ENCODE data around the gene SMC4. TPM values are rescaled to one million over a fixed set of nuclear protein-coding genes. Genes with fewer than 3 reads are reported as not detected.

SMC4 gene
- total RNA-seq, 1 experiment from 2014 or later = 198 TPM

- peak overlapping the region; percentile 90 for H3K27ac ChIP-seq
- peaks cover 19% of the 10 kb centered on the region for H3K4me1 ChIP-seq (replicated peaks)
- H3K27me3 ChIP-seq (replicated peaks) = no peaks in the 10 kb centered on the region
- peaks cover 70% of the 10 kb centered on the region for H3K36me3 ChIP-seq
- peak overlapping the region; percentile 61 for H3K4me3 ChIP-seq
- peak; percentile 53 to 75 for DNase-seq (ENCODE audit: low read depth in 1 of 2, low spot score in 2 of 2)
- no peaks in the 10 kb centered on the region for H3K9me3 ChIP-seq (replicated peaks)
These were observed 2.0 kb downstream of the SMC4 start for GRCh38 chr3:160401291-160402095.

GRCh38 chr3:160402221-160403027 lies 3.0 kb downstream of the SMC4 start:
- DNase-seq (ENCODE audit: low read depth in 1 of 2, low spot score in 2 of 2) = peak in 1 of 2 experiments; percentile 49
- Histone ChIP-seq H3K27ac (peak overlapping the region; percentile 90), H3K4me1 (replicated peaks) (peaks cover 25% of the 10 kb centered on the region), H3K9me3 (replicated peaks) (no peaks in the 10 kb centered on the region), H3K27me3 (replicated peaks) (no peaks in the 10 kb centered on the region), H3K36me3 (peaks cover 79% of the 10 kb centered on the region), H3K4me3 (peak overlapping the region; percentile 61)

GRCh38 chr3:160403028-160403545 lies 3.6 kb downstream of the SMC4 start:
- H3K4me1 ChIP-seq (replicated peaks) = peaks cover 25% of the 10 kb centered on the region
- H3K36me3 ChIP-seq = peaks cover 86% of the 10 kb centered on the region
- H3K27ac ChIP-seq = peak overlapping the region; percentile 90
- peak overlapping the region; percentile 61 for H3K4me3 ChIP-seq
- DNase-seq (ENCODE audit: low read depth in 1 of 2, low spot score in 2 of 2) = peak in 1 of 2 experiments; percentile 53
- H3K27me3 ChIP-seq (replicated peaks) = no peaks in the 10 kb centered on the region
- no peaks in the 10 kb centered on the region for H3K9me3 ChIP-seq (replicated peaks)

- H3K4me3 ChIP-seq = peak overlapping the region; percentile 61
- H3K36me3 ChIP-seq = peaks cover 94% of the 10 kb centered on the region
- H3K27me3 ChIP-seq (replicated peaks) = no peaks in the 10 kb centered on the region
- no peaks in the 10 kb centered on the region for H3K9me3 ChIP-seq (replicated peaks)
- peaks cover 21% of the 10 kb centered on the region for H3K4me1 ChIP-seq (replicated peaks)
- peak overlapping the region; percentile 90 for H3K27ac ChIP-seq
- peak in 1 of 2 experiments; percentile 60 for DNase-seq (ENCODE audit: low read depth in 1 of 2, low spot score in 2 of 2)
These were observed 4.5 kb downstream of the SMC4 start for GRCh38 chr3:160403796-160404470.

GRCh38 chr3:160409812-160410610 lies 10.6 kb downstream of the SMC4 start:
- Histone ChIP-seq H3K4me3 (no peak overlapping the region), H3K4me1 (replicated peaks) (peaks cover 17% of the 10 kb centered on the region), H3K27me3 (replicated peaks) (no peaks in the 10 kb centered on the region), H3K36me3 (peaks cover 97% of the 10 kb centered on the region), H3K9me3 (replicated peaks) (no peaks in the 10 kb centered on the region), H3K27ac (no peak overlapping the region)
- no peak for DNase-seq (ENCODE audit: low read depth in 1 of 2, low spot score in 2 of 2)

GRCh38 chr3:160412477-160412876 lies 13.0 kb downstream of the SMC4 start:
- H3K4me3 ChIP-seq = no peak overlapping the region
- 0 out of 2 replicates have a peak, but pooled peaks cover 3% of the 10 kb centered on the region for H3K4me1 ChIP-seq (replicated peaks)
- DNase-seq (ENCODE audit: low read depth in 1 of 2, low spot score in 2 of 2) = no peak
- H3K36me3 ChIP-seq = peaks cover 97% of the 10 kb centered on the region
- no peaks in the 10 kb centered on the region for H3K27me3 ChIP-seq (replicated peaks)
- no peaks in the 10 kb centered on the region for H3K9me3 ChIP-seq (replicated peaks)
- H3K27ac ChIP-seq = no peak overlapping the region

GRCh38 chr3:160413613-160414248 lies 14.3 kb downstream of the SMC4 start:
- Histone ChIP-seq H3K36me3 (peaks cover 97% of the 10 kb centered on the region), H3K9me3 (replicated peaks) (no peaks in the 10 kb centered on the region), H3K27ac (no peak overlapping the region), H3K27me3 (replicated peaks) (no peaks in the 10 kb centered on the region), H3K4me1 (replicated peaks) (peaks cover 5% of the 10 kb centered on the region; the same call in 1 of the 2 replicates), H3K4me3 (no peak overlapping the region)
- peak; percentile 44 to 64 for DNase-seq (ENCODE audit: low read depth in 1 of 2, low spot score in 2 of 2)

GRCh38 chr3:160417311-160417710 lies 17.9 kb downstream of the SMC4 start:
- peaks cover 5% of the 10 kb centered on the region; the same call in 1 of the 2 replicates for H3K4me1 ChIP-seq (replicated peaks)
- H3K36me3 ChIP-seq = peaks cover 100% of the 10 kb centered on the region
- no peak for DNase-seq (ENCODE audit: low read depth in 1 of 2, low spot score in 2 of 2)
- H3K27ac ChIP-seq = no peak overlapping the region
- H3K4me3 ChIP-seq = no peak overlapping the region
- no peaks in the 10 kb centered on the region for H3K9me3 ChIP-seq (replicated peaks)
- no peaks in the 10 kb centered on the region for H3K27me3 ChIP-seq (replicated peaks)

- no peak overlapping the region for H3K4me3 ChIP-seq
- H3K4me1 ChIP-seq (replicated peaks) = no peaks in the 10 kb centered on the region
- peaks cover 99% of the 10 kb centered on the region for H3K36me3 ChIP-seq
- H3K27me3 ChIP-seq (replicated peaks) = no peaks in the 10 kb centered on the region
- H3K27ac ChIP-seq = no peak overlapping the region
- no peak for DNase-seq (ENCODE audit: low read depth in 1 of 2, low spot score in 2 of 2)
- H3K9me3 ChIP-seq (replicated peaks) = no peaks in the 10 kb centered on the region
These were observed 28.5 kb downstream of the SMC4 start for GRCh38 chr3:160427832-160428424.

GRCh38 chr3:160434071-160434470 lies 34.6 kb downstream of the SMC4 start:
- no peaks in the 10 kb centered on the region for H3K9me3 ChIP-seq (replicated peaks)
- H3K27me3 ChIP-seq (replicated peaks) = no peaks in the 10 kb centered on the region
- DNase-seq (ENCODE audit: low read depth in 1 of 2, low spot score in 2 of 2) = no peak
- H3K4me3 ChIP-seq = no peak overlapping the region
- peaks cover 29% of the 10 kb centered on the region for H3K4me1 ChIP-seq (replicated peaks)
- H3K36me3 ChIP-seq = peaks cover 98% of the 10 kb centered on the region
- peak overlapping the region; percentile 23; the same call in 1 of the 2 replicates for H3K27ac ChIP-seq

- Histone ChIP-seq H3K4me3 (no peak overlapping the region), H3K4me1 (replicated peaks) (peaks cover 38% of the 10 kb centered on the region), H3K36me3 (peaks cover 99% of the 10 kb centered on the region), H3K27ac (no peak overlapping the region), H3K27me3 (replicated peaks) (no peaks in the 10 kb centered on the region), H3K9me3 (replicated peaks) (no peaks in the 10 kb centered on the region)
- no peak for DNase-seq (ENCODE audit: low read depth in 1 of 2, low spot score in 2 of 2)
These were observed 35.6 kb downstream of the SMC4 start for GRCh38 chr3:160435095-160435494.

- Histone ChIP-seq H3K27ac (no peak overlapping the region), H3K27me3 (replicated peaks) (no peaks in the 10 kb centered on the region), H3K4me1 (replicated peaks) (peaks cover 45% of the 10 kb centered on the region), H3K9me3 (replicated peaks) (no peaks in the 10 kb centered on the region), H3K4me3 (no peak overlapping the region), H3K36me3 (peaks cover 98% of the 10 kb centered on the region)
- DNase-seq (ENCODE audit: low read depth in 1 of 2, low spot score in 2 of 2) = no peak
These were observed 36.3 kb downstream of the SMC4 start for GRCh38 chr3:160435747-160436146.

Data from SJSA1 (cell line).